ENCODE data around the gene CSN2. TPM values are rescaled to one million over a fixed set of nuclear protein-coding genes. Genes with fewer than 3 reads are reported as not detected.

Gene CSN2
- total and polyA plus RNA-seq, 2 donors (not counting 1 experiment from before 2014, with no cell fraction given): not detected

DNA sequence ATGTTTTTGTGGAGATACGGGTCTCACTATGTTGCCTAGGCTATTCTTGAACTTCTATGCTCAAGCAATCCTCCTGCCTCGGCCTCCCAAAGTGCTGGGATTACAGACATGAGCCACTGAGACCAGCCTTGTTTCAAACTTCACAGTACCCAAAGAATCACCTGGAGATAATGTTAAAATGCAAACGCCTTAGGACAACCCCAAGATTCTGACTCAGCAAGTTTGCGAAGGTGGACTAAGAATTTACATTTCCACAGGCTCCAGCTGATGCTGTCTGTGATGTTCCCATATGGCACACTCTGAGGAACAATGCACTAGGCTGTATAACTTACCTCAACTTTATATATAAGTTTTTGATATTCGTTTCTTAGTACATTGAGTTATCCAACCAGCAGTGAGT is 29.3 kb upstream of the CSN2 start:
- H3K4me1 ChIP-seq (ENCODE audit: control insufficient read depth, extremely low read depth, insufficient read depth, low read length): no peaks in the 10 kb centered on the region
- no peak overlapping the region for H3K9ac ChIP-seq (ENCODE audit: insufficient read depth, low read length)
- no peak overlapping the region for H2AFZ ChIP-seq (ENCODE audit: low read length)
- H3K9me3 ChIP-seq (ENCODE audit: control insufficient read depth, insufficient read depth, low read depth, low read length): no peaks in the 10 kb centered on the region
- H3K79me2 ChIP-seq (ENCODE audit: control insufficient read depth, insufficient read depth, low read length): no peaks in the 10 kb centered on the region
- H3K27ac ChIP-seq (ENCODE audit: insufficient read depth, low read length): no peak overlapping the region
- TF ChIP-seq EZH2 (IDR thresholded peaks at IDR 0.05; ENCODE audit: low read length, missing control alignments): no peak
- TF ChIP-seq, protein P1, sequence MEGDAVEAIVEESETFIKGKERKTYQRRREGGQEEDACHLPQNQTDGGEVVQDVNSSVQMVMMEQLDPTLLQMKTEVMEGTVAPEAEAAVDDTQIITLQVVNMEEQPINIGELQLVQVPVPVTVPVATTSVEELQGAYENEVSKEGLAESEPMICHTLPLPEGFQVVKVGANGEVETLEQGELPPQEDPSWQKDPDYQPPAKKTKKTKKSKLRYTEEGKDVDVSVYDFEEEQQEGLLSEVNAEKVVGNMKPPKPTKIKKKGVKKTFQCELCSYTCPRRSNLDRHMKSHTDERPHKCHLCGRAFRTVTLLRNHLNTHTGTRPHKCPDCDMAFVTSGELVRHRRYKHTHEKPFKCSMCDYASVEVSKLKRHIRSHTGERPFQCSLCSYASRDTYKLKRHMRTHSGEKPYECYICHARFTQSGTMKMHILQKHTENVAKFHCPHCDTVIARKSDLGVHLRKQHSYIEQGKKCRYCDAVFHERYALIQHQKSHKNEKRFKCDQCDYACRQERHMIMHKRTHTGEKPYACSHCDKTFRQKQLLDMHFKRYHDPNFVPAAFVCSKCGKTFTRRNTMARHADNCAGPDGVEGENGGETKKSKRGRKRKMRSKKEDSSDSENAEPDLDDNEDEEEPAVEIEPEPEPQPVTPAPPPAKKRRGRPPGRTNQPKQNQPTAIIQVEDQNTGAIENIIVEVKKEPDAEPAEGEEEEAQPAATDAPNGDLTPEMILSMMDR (conservative IDR thresholded peaks at IDR 0.05 in 1 of 2, IDR thresholded peaks at IDR 0.05 in 1 of 2; ENCODE audit: low read depth in 1 of 2, low read length in 2 of 2): no peak
- H3K4me2 ChIP-seq (ENCODE audit: extremely low read depth, insufficient read depth, low read length): no peak overlapping the region
- no peaks in the 10 kb centered on the region for H3K27me3 ChIP-seq (ENCODE audit: control insufficient read depth, insufficient read depth, low read length)
- no peak overlapping the region for H3K4me3 ChIP-seq (replicated peaks in 1 of 4; ENCODE audit: control extremely low read depth in 1 of 4, insufficient read depth in 1 of 4, low read depth in 3 of 4, low read length in 4 of 4)
- H3K36me3 ChIP-seq (ENCODE audit: control insufficient read depth, insufficient read depth, low read length): no peaks in the 10 kb centered on the region
- no peaks in the 10 kb centered on the region for H4K20me1 ChIP-seq (ENCODE audit: control insufficient read depth, extremely low read depth, insufficient read depth, low read length)
- DNase-seq (ENCODE audit: low read depth in 2 of 2): no peak

DNA sequence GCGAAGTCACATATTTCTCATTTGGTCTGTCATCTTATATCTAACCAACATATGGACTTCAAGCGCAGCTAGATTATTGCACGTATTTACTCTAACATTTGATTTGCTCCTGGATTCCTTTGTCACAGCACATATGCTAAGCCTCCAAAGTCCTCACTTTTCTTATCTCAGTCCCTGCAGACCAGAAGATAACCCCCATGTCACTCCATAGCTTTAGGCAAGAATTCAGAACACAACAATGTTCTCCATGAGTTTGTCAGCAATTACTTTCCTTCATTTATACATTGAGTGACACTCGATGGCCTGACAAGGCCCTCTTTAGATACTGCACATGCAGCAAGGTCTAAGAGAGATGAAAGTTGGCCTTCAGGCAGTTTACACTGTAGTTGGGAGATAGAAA is 25.5 kb upstream of the CSN2 start:
- Histone ChIP-seq H3K4me3 (replicated peaks in 1 of 4; ENCODE audit: control extremely low read depth in 1 of 4, insufficient read depth in 1 of 4, low read depth in 3 of 4, low read length in 4 of 4) (no peak overlapping the region), H3K4me1 (ENCODE audit: control insufficient read depth, extremely low read depth, insufficient read depth, low read length) (no peaks in the 10 kb centered on the region), H3K27ac (ENCODE audit: insufficient read depth, low read length) (no peak overlapping the region), H3K27me3 (ENCODE audit: control insufficient read depth, insufficient read depth, low read length) (no peaks in the 10 kb centered on the region), H3K79me2 (ENCODE audit: control insufficient read depth, insufficient read depth, low read length) (no peaks in the 10 kb centered on the region), H3K9ac (ENCODE audit: insufficient read depth, low read length) (no peak overlapping the region), H3K4me2 (ENCODE audit: extremely low read depth, insufficient read depth, low read length) (no peak overlapping the region), H4K20me1 (ENCODE audit: control insufficient read depth, extremely low read depth, insufficient read depth, low read length) (no peaks in the 10 kb centered on the region), H3K36me3 (ENCODE audit: control insufficient read depth, insufficient read depth, low read length) (no peaks in the 10 kb centered on the region), H2AFZ (ENCODE audit: low read length) (no peak overlapping the region), H3K9me3 (ENCODE audit: control insufficient read depth, insufficient read depth, low read depth, low read length) (no peaks in the 10 kb centered on the region)
- no peak for TF ChIP-seq EZH2 (IDR thresholded peaks at IDR 0.05; ENCODE audit: low read length, missing control alignments)
- TF ChIP-seq, protein P1 (conservative IDR thresholded peaks at IDR 0.05 in 1 of 2, IDR thresholded peaks at IDR 0.05 in 1 of 2; ENCODE audit: low read depth in 1 of 2, low read length in 2 of 2): no peak
- DNase-seq (ENCODE audit: low read depth in 2 of 2): no peak

DNA sequence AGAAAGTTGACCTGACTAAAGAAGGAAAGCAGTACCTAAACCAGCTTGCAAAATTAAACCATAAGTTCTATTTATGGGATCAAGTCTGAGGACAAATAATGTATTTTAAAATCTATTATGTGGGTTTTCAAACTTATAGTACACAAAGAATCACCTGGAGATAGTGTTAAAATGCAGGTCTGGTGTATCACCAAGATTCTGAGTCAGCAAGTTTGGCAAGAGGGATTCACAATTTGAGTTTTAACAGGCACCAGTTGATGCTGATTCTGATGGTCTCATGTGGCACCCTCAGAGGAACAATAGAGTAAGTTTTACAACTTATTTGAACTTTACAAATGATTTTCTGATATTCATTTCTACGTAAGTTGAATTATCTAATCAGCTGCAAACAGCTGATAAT is 21.1 kb upstream of the CSN2 start:
- Histone ChIP-seq H3K4me3 (replicated peaks in 1 of 4; ENCODE audit: control extremely low read depth in 1 of 4, insufficient read depth in 1 of 4, low read depth in 3 of 4, low read length in 4 of 4) (no peak overlapping the region), H3K4me2 (ENCODE audit: extremely low read depth, insufficient read depth, low read length) (no peak overlapping the region), H4K20me1 (ENCODE audit: control insufficient read depth, extremely low read depth, insufficient read depth, low read length) (no peaks in the 10 kb centered on the region), H3K9me3 (ENCODE audit: control insufficient read depth, insufficient read depth, low read depth, low read length) (no peaks in the 10 kb centered on the region), H3K27ac (ENCODE audit: insufficient read depth, low read length) (no peak overlapping the region), H3K79me2 (ENCODE audit: control insufficient read depth, insufficient read depth, low read length) (no peaks in the 10 kb centered on the region), H3K9ac (ENCODE audit: insufficient read depth, low read length) (no peak overlapping the region), H3K36me3 (ENCODE audit: control insufficient read depth, insufficient read depth, low read length) (no peaks in the 10 kb centered on the region), H3K27me3 (ENCODE audit: control insufficient read depth, insufficient read depth, low read length) (no peaks in the 10 kb centered on the region), H3K4me1 (ENCODE audit: control insufficient read depth, extremely low read depth, insufficient read depth, low read length) (no peaks in the 10 kb centered on the region), H2AFZ (ENCODE audit: low read length) (no peak overlapping the region)
- DNase-seq (ENCODE audit: low read depth in 2 of 2): no peak
- no peak for TF ChIP-seq EZH2 (IDR thresholded peaks at IDR 0.05; ENCODE audit: low read length, missing control alignments)
- TF ChIP-seq, protein P1 (conservative IDR thresholded peaks at IDR 0.05 in 1 of 2, IDR thresholded peaks at IDR 0.05 in 1 of 2; ENCODE audit: low read depth in 1 of 2, low read length in 2 of 2): no peak

Data from fibroblast of lung (primary cell).